Endometrium (tissue), 2 donors: ENCODE measurements around the gene SPINDOC.
"Not testable (repeated sequence)": the region's sequence is repeated elsewhere in the genome, so short reads cannot be mapped to it uniquely, and the experiment has no call there.

Experiments
- FAIRE-seq: peaks from 2 replicates; lab custom pipeline; 2012; peaks lifted over from hg19 to GRCh38; lab: Jason Lieb, UNC
- donor health status: control.
- donor health status: control.

SPINDOC gene

GRCh38 chr11:63858628-63859550 is 45.6 kb downstream of the SPINDOC start:
- FAIRE-seq = no peak

GRCh38 chr11:63862923-63863322 is 49.7 kb downstream of the SPINDOC start:
- no peak for FAIRE-seq

- FAIRE-seq = not testable (repeated sequence)
These were observed 50.4 kb downstream of the SPINDOC start for GRCh38 chr11:63863620-63864019.

GRCh38 chr11:63866211-63866610 is 53.0 kb downstream of the SPINDOC start:
- no peak for FAIRE-seq

GRCh38 chr11:63867511-63867910 is 54.3 kb downstream of the SPINDOC start:
- FAIRE-seq = no peak

GRCh38 chr11:63868399-63869064 is 55.3 kb downstream of the SPINDOC start:
- no peak for FAIRE-seq

- no peak for FAIRE-seq
These were observed 55.9 kb downstream of the SPINDOC start for GRCh38 chr11:63869171-63869591.

GRCh38 chr11:63869683-63870082 is 56.4 kb downstream of the SPINDOC start:
- no peak for FAIRE-seq

- FAIRE-seq = no peak
These were observed 57.3 kb downstream of the SPINDOC start for GRCh38 chr11:63870351-63871140.

- no peak for FAIRE-seq
These were observed 58.9 kb downstream of the SPINDOC start for GRCh38 chr11:63871962-63872799.

GRCh38 chr11:63872800-63873197 is 59.5 kb downstream of the SPINDOC start:
- FAIRE-seq = no peak

GRCh38 chr11:63873311-63873710 is 60.1 kb downstream of the SPINDOC start:
- no peak for FAIRE-seq

GRCh38 chr11:63874511-63874910 is 61.3 kb downstream of the SPINDOC start:
- FAIRE-seq = no peak

GRCh38 chr11:63875506-63876065 is 62.3 kb downstream of the SPINDOC start:
- FAIRE-seq = no peak

GRCh38 chr11:63876616-63877015 is 63.4 kb downstream of the SPINDOC start:
- FAIRE-seq = no peak
